Neural progenitor cell (in vitro differentiated cells): ENCODE results near the gene PNMA8A. TPM values are rescaled to one million over a fixed set of nuclear protein-coding genes. Genes with fewer than 3 reads are reported as not detected.

Experiments
- DNase-seq: peaks from one replicate; pipeline ENCODE4 v3.0.0-alpha.2; 2016; ENCODE audit warnings: low spot score
- H2AFZ ChIP-seq: fragments of 200-600 bp; sonication (generic); replicated peaks from 2 replicates; pipeline ENCODE4 v1.6.1; 2016; ENCODE audit warnings: antibody characterized with exemption
- H3F3A ChIP-seq: fragments of 200-600 bp; sonication (generic); 2 replicates; pipeline ENCODE4 v1.6.1; 2016; ENCODE audit warnings: antibody characterized with exemption, low read depth
- H3K27ac ChIP-seq: fragments of 200-600 bp; sonication (generic); 2 replicates; pipeline ENCODE4 v1.5.1; 2016; ENCODE audit warnings: mild to moderate bottlenecking
- H3K27me3 ChIP-seq: fragments of 200-600 bp; sonication (generic); 2 replicates; pipeline ENCODE4 v1.6.1; 2016; ENCODE audit warnings: mild to moderate bottlenecking, moderate library complexity
- H3K36me3 ChIP-seq: fragments of 200-600 bp; sonication (generic); 2 replicates; pipeline ENCODE4 v1.5.1; 2016
- H3K4me1 ChIP-seq: fragments of 200-600 bp; sonication (generic); 2 replicates; pipeline ENCODE4 v1.6.1; 2016; ENCODE audit warnings: mixed run types
- H3K4me2 ChIP-seq: fragments of 200-600 bp; sonication (generic); 2 replicates; pipeline ENCODE4 v1.6.1; 2016
- H3K4me3 ChIP-seq: fragments of 200-600 bp; sonication (generic); 2 replicates; pipeline ENCODE4 v1.5.1; 2016
- H3K79me2 ChIP-seq: fragments of 200-600 bp; sonication (generic); 2 replicates; pipeline ENCODE4 v1.6.1; 2016; ENCODE audit warnings: low read depth
- H3K9ac ChIP-seq: fragments of 200-600 bp; sonication (generic); 2 replicates; pipeline ENCODE4 v1.6.1; 2016
- H3K9me3 ChIP-seq: fragments of 200-600 bp; sonication (generic); 2 replicates; pipeline ENCODE4 v1.5.1; 2016; ENCODE audit warnings: low read depth
- H4K20me1 ChIP-seq: fragments of 200-600 bp; sonication (generic); 2 replicates; pipeline ENCODE4 v1.6.1; 2016; ENCODE audit warnings: low read depth
- H3K27ac Mint-ChIP-seq: 3 replicates; pipeline ENCODE4 v1.8.0; 2021; ENCODE audit warnings: mixed read lengths
- H3K27me3 Mint-ChIP-seq: 2 replicates; pipeline ENCODE4 v1.8.0; 2022; ENCODE audit warnings: low read depth, mild to moderate bottlenecking, inconsistent platforms, moderate library complexity, mixed read lengths; ENCODE audit not compliant: insufficient read depth
- H3K36me3 Mint-ChIP-seq: 3 replicates; pipeline ENCODE4 v1.8.0; 2021; ENCODE audit warnings: mixed read lengths
- H3K4me1 Mint-ChIP-seq: 3 replicates; pipeline ENCODE4 v1.8.0; 2021; ENCODE audit warnings: mixed read lengths
- H3K4me3 Mint-ChIP-seq: 3 replicates; pipeline ENCODE4 v1.8.0; 2021; ENCODE audit warnings: mild to moderate bottlenecking, moderate library complexity, mixed read lengths
- H3K9me3 Mint-ChIP-seq: 3 replicates; pipeline ENCODE4 v1.8.0; 2020; ENCODE audit warnings: mixed read lengths
- EZH2 ChIP-seq: fragments of 200-600 bp; sonication (generic); IDR thresholded peaks from 2 replicates; pipeline ENCODE4 v1.6.1; 2017; ENCODE audit warnings: antibody characterized with exemption, mild to moderate bottlenecking, moderate library complexity
- EZH2phosphoT487 ChIP-seq: fragments of 200-600 bp; sonication (generic); IDR thresholded peaks from 2 replicates; pipeline ENCODE4 v1.6.1; 2017; ENCODE audit warnings: antibody characterized with exemption
- total RNA-seq: library from RNA; depleted of rRNA; stranded (reverse); fragments of >200 nt; gene quantifications from 2 replicates; pipeline ENCODE4 v1.2.3, GENCODE V29; 2015; ENCODE audit warnings: low replicate concordance
- TF ChIP-seq, protein P1 (sequence below): fragments of 200-600 bp; sonication (generic); IDR thresholded peaks from 2 replicates; pipeline ENCODE4 v1.5.1; 2017; ENCODE audit warnings: antibody characterized with exemption, mild to moderate bottlenecking

Gene PNMA8A
- total RNA-seq, 1 donor from 2014 or later, result 43.9 TPM

DNA sequence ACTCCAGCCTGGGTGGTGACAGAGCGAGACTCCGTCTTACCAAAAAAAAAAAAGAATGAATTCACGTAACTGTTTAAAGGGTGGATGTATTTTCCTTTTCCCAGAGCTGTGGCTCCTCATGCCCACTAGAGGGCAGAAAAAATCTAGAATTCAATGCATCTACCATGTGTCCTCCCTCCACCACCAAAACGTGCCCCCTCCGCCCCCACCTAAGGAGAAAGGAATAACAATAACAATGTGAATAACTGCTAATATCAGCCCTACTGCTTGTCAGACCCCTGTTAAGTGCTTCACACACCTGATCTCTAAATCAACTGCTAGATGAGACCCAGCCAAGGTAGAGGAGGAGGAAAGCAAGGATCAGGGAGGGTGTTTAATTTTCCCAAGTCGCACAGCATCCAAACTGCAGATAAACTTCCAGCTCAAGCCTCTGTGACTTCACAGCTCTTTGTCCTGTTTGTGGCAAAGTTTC lies 44.6 kb upstream of the PNMA8A start:
- H3K9me3 Mint-ChIP-seq, result peaks cover 2% of the 10 kb centered on the region
- no peaks in the 10 kb centered on the region for H3K36me3 ChIP-seq
- H3K4me2 ChIP-seq, result no peak overlapping the region
- no peaks in the 10 kb centered on the region for H4K20me1 ChIP-seq
- H3K79me2 ChIP-seq, result no peaks in the 10 kb centered on the region
- no peaks in the 10 kb centered on the region for H3K36me3 Mint-ChIP-seq
- no peaks in the 10 kb centered on the region for H3F3A ChIP-seq
- peaks cover 8% of the 10 kb centered on the region for H3K4me1 Mint-ChIP-seq
- H2AFZ ChIP-seq, result no peak overlapping the region
- H3K4me1 ChIP-seq, result no peaks in the 10 kb centered on the region
- no peak overlapping the region for H3K27ac Mint-ChIP-seq
- H3K4me3 Mint-ChIP-seq, result no peak overlapping the region
- H3K4me3 ChIP-seq, result no peak overlapping the region
- no peaks in the 10 kb centered on the region for H3K9me3 ChIP-seq
- H3K27ac ChIP-seq, result no peak overlapping the region
- H3K9ac ChIP-seq, result no peak overlapping the region
- TF ChIP-seq EZH2phosphoT487 (no peak), EZH2 (no peak)
- TF ChIP-seq, protein P1, sequence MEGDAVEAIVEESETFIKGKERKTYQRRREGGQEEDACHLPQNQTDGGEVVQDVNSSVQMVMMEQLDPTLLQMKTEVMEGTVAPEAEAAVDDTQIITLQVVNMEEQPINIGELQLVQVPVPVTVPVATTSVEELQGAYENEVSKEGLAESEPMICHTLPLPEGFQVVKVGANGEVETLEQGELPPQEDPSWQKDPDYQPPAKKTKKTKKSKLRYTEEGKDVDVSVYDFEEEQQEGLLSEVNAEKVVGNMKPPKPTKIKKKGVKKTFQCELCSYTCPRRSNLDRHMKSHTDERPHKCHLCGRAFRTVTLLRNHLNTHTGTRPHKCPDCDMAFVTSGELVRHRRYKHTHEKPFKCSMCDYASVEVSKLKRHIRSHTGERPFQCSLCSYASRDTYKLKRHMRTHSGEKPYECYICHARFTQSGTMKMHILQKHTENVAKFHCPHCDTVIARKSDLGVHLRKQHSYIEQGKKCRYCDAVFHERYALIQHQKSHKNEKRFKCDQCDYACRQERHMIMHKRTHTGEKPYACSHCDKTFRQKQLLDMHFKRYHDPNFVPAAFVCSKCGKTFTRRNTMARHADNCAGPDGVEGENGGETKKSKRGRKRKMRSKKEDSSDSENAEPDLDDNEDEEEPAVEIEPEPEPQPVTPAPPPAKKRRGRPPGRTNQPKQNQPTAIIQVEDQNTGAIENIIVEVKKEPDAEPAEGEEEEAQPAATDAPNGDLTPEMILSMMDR, result peak; percentile 74
- DNase-seq, result peak; percentile 57
- H3K27me3 ChIP-seq, result no peaks in the 10 kb centered on the region
- H3K27me3 Mint-ChIP-seq, result peaks cover 2% of the 10 kb centered on the region

DNA sequence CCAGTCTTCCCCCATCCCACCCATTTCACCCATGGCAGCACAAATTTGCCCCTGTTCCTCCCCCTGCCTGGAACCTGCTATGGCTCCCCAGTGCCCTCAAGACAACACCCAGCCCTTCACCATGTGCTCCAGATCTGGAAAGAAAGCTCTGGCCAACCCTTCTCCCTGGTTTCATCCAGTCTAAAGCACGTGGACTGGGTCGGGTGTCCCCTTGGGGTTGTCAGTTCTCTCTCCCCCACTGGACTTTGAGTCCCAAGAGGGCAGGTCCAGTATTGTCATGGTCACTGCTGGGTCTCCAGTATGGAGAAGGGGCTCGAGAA lies 43.9 kb upstream of the PNMA8A start:
- Mint-ChIP-seq H3K4me1 (peaks cover 6% of the 10 kb centered on the region), H3K9me3 (peaks cover 3% of the 10 kb centered on the region), H3K27me3 (peaks cover 2% of the 10 kb centered on the region), H3K36me3 (no peaks in the 10 kb centered on the region), H3K27ac (no peak overlapping the region), H3K4me3 (no peak overlapping the region)
- Histone ChIP-seq H3F3A (no peaks in the 10 kb centered on the region), H3K27me3 (no peaks in the 10 kb centered on the region), H3K27ac (no peak overlapping the region), H3K79me2 (no peaks in the 10 kb centered on the region), H3K4me3 (no peak overlapping the region), H3K4me1 (no peaks in the 10 kb centered on the region), H3K36me3 (no peaks in the 10 kb centered on the region), H3K9ac (no peak overlapping the region), H3K4me2 (no peak overlapping the region), H4K20me1 (no peaks in the 10 kb centered on the region), H2AFZ (no peak overlapping the region), H3K9me3 (no peaks in the 10 kb centered on the region)
- peak; percentile 2 for DNase-seq
- no peak for TF ChIP-seq EZH2
- TF ChIP-seq, protein P1, result no peak
- no peak for TF ChIP-seq EZH2phosphoT487

DNA sequence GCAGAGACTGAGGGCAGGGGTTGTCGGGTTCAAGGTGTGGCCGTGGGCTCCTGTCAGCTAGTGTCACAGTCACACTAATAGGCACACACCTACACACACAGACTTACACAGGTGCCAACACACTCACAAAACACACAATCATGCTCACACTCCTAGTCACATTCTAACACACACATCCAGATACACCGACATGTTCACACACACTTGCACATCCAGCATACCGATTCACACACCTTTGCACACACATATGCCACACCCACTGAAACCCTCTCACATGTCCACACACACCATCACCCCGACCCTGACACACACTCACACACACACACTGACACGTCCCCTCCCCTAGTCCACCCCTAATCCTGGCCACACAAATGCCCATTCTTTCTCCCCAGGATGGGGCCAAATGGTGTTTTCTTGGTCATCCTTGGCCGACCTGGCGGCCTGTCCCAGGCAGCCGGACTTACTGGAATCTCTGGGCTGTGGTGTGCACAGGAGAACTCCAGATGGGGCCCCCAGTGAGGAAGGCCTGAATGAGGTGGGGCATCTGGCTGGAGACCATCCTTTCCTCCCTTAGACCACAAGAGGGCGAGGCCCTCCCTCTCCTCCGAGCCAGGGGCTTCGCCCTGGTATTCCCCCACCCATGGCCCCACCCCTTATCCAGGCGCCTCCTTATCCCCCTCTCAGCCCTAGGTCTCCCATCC lies 43.4 kb upstream of the PNMA8A start:
- H3K27ac Mint-ChIP-seq, result no peak overlapping the region

More for the DNA sequence above, 43.4 kb upstream of the PNMA8A start:
- Histone ChIP-seq H3K79me2 (no peaks in the 10 kb centered on the region), H2AFZ (no peak overlapping the region), H3K9ac (no peak overlapping the region), H3K4me1 (no peaks in the 10 kb centered on the region), H3K4me3 (no peak overlapping the region), H3K27me3 (no peaks in the 10 kb centered on the region), H3F3A (no peaks in the 10 kb centered on the region), H4K20me1 (no peaks in the 10 kb centered on the region), H3K9me3 (no peaks in the 10 kb centered on the region), H3K27ac (no peak overlapping the region), H3K36me3 (no peaks in the 10 kb centered on the region), H3K4me2 (no peak overlapping the region)
- Mint-ChIP-seq H3K9me3 (peaks cover 3% of the 10 kb centered on the region), H3K36me3 (no peaks in the 10 kb centered on the region), H3K4me3 (no peak overlapping the region), H3K27me3 (peaks cover 2% of the 10 kb centered on the region), H3K4me1 (peaks cover 3% of the 10 kb centered on the region)
- no peak for TF ChIP-seq EZH2phosphoT487
- TF ChIP-seq, protein P1, result peak; percentile 35
- DNase-seq, result peak; percentile 3
